HG02884 (cell line): Measurements from ENCODE around the gene RPS14.
"Not testable (repeated sequence)": the region's sequence is repeated elsewhere in the genome, so short reads cannot be mapped to it uniquely, and the experiment has no call there.

Source experiments
- ATAC-seq: cut with Tn5 transposase; IDR thresholded peaks from one replicate; pipeline ENCODE4 v1.9.1; 2021; ENCODE audit warnings: mild to moderate bottlenecking, moderate library complexity; ENCODE audit not compliant: unreplicated experiment

The RPS14 gene

GRCh38 chr5:150481708-150481965 is 32.1 kb upstream of the RPS14 start:
- no peak for ATAC-seq

DNA sequence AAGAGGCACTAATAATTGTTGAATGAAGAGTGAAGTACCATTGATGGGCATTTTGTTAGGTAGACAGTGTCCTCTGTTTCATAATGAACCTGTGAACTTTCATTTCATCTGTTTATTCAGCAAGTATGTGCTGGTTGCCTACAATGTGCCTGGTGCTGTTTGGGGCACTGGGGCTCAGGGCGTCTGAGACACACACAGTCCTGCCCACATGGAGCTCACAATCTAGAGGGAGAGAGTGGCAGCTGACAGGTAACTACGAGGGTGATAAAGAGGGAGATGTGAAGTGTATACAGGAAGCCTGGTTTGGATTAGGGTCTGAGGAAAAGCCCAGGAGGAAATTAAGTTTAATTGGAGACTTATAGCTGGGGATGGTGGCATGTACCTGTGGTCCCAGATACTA is 29.9 kb upstream of the RPS14 start:
- ATAC-seq: no peak

DNA sequence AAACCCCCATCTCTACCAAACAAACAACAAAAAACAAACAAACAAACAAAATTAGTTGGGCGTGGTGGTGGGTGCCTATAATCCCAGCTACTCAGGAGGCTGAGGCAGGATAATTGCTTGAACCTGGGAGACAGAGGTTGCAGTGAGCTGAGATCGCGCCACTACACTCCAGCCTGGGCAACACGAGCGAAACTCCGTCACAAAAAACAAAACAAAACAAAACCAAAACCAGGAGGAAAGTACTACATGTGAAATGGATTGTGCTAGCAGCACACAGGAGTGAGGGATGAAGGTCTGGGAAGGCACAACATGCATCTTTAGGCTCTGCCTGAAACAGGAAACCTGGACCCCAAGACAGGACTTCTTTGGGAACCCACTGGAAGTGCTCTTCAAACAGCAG is 27.0 kb upstream of the RPS14 start:
- not testable (repeated sequence) for ATAC-seq

GRCh38 chr5:150473673-150474358 is 24.3 kb upstream of the RPS14 start:
- no peak for ATAC-seq

DNA sequence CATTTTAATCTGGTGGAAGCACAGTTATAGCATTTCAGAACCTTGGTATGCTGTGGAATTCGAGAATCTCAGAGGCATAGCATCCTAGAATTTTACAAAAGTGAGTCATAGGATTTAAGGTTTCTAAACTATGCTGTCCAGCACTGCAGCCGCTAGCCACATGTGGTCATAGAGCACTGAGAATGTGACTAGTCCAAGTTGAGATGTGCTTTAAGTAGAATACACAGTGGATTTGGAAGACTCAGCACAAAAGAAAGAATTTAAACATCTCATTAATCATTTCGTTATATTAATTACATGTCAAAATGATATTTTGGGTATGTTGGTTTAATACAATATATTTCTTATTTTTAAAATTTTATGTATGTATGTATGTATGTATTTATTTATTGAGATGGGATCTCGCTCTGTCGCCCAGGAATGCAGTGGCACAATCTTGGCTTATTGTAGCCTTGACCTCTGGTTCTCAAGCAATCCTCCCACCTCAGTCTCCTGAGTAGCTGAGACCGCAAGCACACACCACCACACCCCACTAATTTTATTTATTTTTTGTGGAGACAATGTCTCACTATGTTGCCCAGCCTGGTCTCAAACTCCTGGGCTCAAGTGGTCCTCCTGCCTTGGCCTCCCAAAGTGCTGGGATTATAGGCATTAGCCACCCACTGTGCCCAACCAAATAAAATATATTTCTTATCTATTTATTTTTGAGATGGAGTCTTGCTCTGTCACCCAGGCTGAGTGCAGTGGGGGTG is 20.4 kb upstream of the RPS14 start:
- no peak for ATAC-seq

DNA sequence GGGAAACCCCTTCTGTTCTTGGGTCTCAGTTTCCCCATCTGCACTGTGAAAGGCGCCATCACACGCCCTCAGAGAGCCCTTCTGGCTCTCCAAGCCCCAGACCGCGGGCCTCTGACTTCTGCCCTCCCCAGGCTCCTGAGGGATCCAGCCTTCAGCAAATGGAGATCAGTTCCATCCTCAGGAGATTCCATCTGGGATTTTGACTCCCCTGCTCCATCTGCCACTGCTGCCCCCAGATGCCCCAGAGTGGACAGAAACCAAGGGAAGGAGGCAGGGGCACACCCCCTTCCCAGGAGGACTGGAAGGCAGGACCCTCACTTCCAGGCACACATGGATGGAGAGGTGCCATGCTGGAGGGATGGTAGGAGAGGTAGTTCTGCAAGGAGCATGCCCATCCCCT is 18.7 kb upstream of the RPS14 start:
- no peak for ATAC-seq

DNA sequence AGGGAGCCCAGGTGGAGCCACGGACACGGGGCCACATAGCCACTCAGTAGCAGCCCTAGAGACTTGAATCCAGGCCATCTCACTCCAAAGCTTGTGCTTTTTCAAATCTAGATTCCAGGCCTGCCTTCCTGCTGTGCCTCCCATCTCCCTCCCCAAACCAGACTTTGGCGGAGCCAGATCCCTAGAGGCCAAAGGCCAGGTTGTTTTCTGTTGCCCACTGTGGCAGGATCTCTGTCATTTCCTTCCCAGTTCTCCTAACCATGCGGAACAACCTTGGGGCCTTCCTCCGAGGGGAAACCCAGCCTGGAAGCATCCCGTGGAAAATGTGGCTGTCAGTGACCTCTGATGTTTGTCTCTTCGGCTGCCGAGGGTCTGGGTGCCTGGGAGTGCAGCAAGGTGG is 16.4 kb upstream of the RPS14 start:
- no peak for ATAC-seq

- no peak for ATAC-seq
These were observed 15.0 kb upstream of the RPS14 start for GRCh38 chr5:150464554-150465012.

GRCh38 chr5:150461231-150461630 is 11.7 kb upstream of the RPS14 start:
- ATAC-seq: peak; percentile 75

GRCh38 chr5:150460781-150461180 is 11.2 kb upstream of the RPS14 start:
- no peak for ATAC-seq

DNA sequence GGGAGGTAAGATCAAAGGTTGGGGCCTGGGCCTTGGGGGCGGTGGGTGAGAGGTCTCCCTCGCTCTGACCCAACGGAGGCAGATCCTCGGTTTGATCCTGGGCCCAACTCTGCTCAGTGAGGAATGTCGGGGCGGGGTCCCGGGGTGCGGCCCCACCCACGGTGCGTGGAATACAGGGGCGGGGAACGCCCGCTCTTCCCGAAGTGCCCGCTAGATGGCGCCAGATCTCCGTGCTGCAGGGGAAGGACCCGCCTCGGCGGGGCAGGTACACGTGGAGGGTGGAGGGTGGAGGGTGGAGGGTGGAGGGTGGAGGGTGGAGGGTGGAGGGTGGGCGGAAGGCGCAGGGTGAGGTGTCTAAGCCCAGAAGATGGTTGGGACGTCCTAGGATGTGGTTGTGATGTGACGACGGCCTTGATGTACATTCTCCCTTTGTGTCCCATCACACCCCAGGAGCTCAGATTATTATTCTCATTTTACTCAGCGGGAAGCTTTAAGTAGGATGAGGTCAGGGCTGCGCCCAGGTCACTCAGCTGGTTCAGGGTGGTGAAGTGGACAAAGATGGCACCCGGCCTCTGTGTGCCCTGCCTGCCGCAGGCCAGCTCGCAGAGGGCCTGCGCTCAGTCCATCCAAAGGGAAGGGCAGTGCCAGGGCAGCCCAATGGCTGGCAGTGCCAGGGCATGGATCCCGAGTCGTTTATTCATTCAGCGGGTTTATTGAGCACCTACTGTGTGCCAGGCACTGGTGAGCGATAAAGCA is 9.4 kb upstream of the RPS14 start:
- peak; percentile 60 for ATAC-seq

DNA sequence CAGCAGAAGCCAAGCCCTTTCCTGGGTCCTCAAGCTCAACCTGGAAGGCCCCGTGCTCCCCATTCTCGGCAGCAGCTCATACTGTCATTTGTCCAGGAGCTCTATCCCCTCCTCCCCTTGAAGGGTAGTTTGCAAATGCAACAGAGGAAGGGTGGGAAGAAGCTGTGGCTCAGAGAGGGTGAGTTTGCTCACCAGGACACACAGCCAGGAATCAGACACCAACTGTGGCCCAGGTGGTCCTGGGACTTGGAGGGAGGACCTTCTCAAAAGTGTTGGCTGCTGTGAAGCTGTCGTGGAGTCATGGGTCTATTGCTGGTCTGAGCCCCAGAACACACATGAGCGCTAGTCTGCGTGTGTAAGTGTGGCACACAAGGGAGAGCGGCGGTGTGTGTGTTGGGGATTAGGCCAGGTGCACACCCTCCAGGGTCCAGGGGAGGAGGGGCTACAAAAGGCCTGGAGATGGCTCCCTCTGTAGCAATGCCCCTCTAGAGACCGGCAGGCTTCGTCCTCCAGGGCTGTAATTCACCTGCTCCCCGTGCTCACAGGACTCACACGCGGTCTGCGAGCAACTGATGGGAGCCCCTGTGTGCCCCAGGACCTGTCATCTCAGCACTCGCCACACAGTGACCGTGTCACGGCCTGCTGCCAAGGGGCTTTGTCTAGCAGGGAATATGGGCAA is 8.2 kb upstream of the RPS14 start:
- ATAC-seq: no peak

DNA sequence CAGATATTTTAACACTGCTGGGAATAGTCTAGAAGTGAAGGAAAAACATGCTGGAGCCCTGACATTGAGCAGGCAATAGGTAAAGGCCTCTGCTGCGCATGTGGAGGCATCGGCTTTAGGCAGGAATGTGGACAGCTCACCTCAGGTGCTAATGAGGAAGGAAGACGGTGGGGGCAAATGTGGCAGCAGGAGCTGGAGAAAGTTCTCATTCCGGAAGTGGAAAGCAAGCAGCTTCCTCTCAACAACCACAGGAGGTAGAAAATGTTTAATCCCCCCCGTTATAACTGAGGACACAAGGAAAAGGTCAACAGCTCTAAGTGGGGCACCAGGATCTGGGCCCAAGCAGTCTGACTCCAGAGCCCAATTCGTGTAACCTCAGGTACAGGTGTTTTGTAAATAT is 7.6 kb upstream of the RPS14 start:
- no peak for ATAC-seq

DNA sequence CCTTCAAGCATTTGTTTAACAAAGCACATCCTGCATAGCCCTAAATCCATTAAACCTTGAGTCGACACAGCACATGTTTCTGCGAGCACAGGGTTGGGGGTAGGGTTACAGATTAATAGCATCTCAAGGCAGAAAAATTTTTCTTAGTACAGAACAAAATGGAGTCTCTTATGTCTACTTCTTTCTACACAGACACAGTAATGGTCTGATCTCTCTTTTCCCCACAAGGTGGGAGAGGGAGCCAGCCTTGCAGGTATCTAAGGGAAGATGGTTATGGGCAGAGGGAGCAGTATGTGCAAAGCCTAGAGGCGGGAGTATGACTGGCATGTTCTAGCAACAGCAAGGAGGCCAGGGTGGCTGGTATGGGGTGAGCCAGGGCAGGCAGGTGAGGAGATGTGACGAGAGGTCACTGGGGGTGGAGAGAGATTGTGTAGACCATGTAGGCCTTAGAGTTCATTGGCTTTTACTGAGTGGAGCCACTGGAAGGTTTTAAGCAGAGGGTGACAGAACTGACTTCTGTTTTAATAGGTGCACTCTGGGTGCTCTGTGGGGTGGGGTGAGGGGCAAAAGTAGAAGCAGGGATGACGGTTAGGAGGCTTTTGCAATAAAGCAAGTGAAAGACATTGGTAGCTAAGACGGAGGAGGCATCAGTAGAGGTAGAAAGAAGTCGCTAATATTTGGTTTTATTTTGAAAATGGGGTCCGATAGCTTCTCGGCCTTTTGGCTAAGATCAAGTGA is 5.1 kb upstream of the RPS14 start:
- ATAC-seq: no peak

GRCh38 chr5:150454027-150454426 is 4.5 kb upstream of the RPS14 start:
- not testable (repeated sequence) for ATAC-seq

DNA sequence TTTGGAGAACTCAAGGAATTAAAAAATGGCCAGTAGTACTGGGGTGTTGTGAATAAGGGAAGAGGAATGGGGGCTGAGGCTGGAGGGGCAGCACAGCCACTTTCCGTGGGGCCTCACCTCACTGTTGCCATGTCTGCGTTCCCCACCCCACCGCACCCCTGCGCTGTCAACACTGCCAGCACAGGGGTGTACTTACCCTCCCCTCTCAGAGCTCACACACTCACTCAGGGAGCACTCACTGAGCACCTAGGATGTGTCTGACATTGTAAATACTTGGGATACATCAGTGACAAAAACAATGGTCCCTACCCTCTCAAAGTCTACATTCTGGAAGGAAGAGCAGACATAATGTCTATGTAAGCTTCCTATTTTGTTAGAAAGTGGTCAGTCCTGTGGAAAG is 3.4 kb upstream of the RPS14 start:
- no peak for ATAC-seq

DNA sequence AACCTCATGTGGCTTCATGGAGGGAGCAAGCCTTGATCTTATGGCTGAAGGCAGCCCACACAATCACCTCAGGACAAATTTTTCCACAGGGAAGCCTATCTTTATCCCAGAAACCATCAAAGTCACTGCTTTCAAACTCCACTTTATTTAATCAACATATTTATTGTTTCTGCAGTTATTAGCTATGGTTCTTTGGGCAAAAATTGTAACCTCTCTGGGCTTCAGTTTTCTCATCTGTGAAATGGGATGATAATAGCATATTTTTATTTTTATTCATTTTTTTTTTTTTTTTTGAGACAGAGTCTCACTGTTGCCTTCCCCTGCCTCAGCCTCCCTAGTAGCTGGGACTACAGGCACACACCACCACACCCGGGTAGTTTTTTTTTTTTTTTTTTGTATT is 2.1 kb upstream of the RPS14 start:
- no peak for ATAC-seq

GRCh38 chr5:150448952-150449516 is 505 bp downstream of the RPS14 start:
- ATAC-seq: peak; percentile 31

GRCh38 chr5:150448334-150448733 is 1.2 kb downstream of the RPS14 start:
- ATAC-seq: no peak

- ATAC-seq: no peak
These were observed 2.4 kb downstream of the RPS14 start for GRCh38 chr5:150447188-150447587.
